Stomach smooth muscle (tissue), 2 donors: ENCODE measurements around the gene ALDOC.

Source experiments
- H3K27ac ChIP-seq: one replicate; pipeline ENCODE4 v1.7.0; 2013; ENCODE audit warnings: mild to moderate bottlenecking, low read length, inconsistent platforms
- H3K27me3 ChIP-seq, 2 donors: one replicate each; pipeline ENCODE4 v1.7.0; 2013; ENCODE audit warnings: low read length in 2 of 2; ENCODE audit not compliant: insufficient read depth in 2 of 2, control insufficient read depth in 1 of 2
- H3K36me3 ChIP-seq, 2 donors: one replicate each; pipeline ENCODE4 v1.7.0; 2013; ENCODE audit warnings: low read length in 2 of 2; ENCODE audit not compliant: control insufficient read depth in 2 of 2, insufficient read depth in 2 of 2
- H3K4me1 ChIP-seq: one replicate; pipeline ENCODE4 v1.7.0; 2013; ENCODE audit warnings: low read length; ENCODE audit not compliant: control insufficient read depth, insufficient read depth
- H3K4me3 ChIP-seq, 2 donors: one replicate each; pipeline ENCODE4 v1.7.0; 2013; ENCODE audit warnings: low read length in 2 of 2
- H3K9ac ChIP-seq, 2 donors: one replicate each; pipeline ENCODE4 v1.7.0; 2013; ENCODE audit warnings: low read length in 2 of 2, mild to moderate bottlenecking in 1 of 2
- H3K9me3 ChIP-seq, 2 donors: one replicate each; pipeline ENCODE4 v1.7.0; 2013; ENCODE audit warnings: low read length in 2 of 2; ENCODE audit not compliant: control insufficient read depth in 2 of 2
- donor health status: healthy.
- donor health status: Pancreatic carcinoma.

ALDOC gene

GRCh38 chr17:28552176-28552999, 24.3 kb downstream of the ALDOC start, which contains the start of gene UNC119:
UNC119 (minus strand) TSS chr17:28552624; CDS start chr17:28552557, 67 bp downstream.
- peak within 1 kb of the TSS; percentile 37 for H3K27ac ChIP-seq
- peak within 1 kb of the TSS; percentile 52 to 64 for H3K9ac ChIP-seq
- peak within 1 kb of the TSS; percentile 74 to 81 for H3K4me3 ChIP-seq
- H3K36me3 ChIP-seq = peaks cover 20 to 36% of the 10 kb centered on the region in 2 donors
- H3K27me3 ChIP-seq = no peaks in the 10 kb centered on the region
- H3K4me1 ChIP-seq = peaks cover 20% of the 10 kb centered on the region
- no peaks in the 10 kb centered on the region for H3K9me3 ChIP-seq

- peaks cover 20 to 36% of the 10 kb centered on the region in 2 donors for H3K36me3 ChIP-seq
- no peaks in the 10 kb centered on the region for H3K9me3 ChIP-seq
- H3K9ac ChIP-seq = peak overlapping the region; percentile 52 to 64
- peaks cover 25% of the 10 kb centered on the region for H3K4me1 ChIP-seq
- H3K27ac ChIP-seq = peak overlapping the region; percentile 37
- H3K27me3 ChIP-seq = no peaks in the 10 kb centered on the region
- H3K4me3 ChIP-seq = peak overlapping the region; percentile 74 to 81
These were observed 25.1 kb downstream of the ALDOC start for GRCh38 chr17:28551421-28552175.

DNA sequence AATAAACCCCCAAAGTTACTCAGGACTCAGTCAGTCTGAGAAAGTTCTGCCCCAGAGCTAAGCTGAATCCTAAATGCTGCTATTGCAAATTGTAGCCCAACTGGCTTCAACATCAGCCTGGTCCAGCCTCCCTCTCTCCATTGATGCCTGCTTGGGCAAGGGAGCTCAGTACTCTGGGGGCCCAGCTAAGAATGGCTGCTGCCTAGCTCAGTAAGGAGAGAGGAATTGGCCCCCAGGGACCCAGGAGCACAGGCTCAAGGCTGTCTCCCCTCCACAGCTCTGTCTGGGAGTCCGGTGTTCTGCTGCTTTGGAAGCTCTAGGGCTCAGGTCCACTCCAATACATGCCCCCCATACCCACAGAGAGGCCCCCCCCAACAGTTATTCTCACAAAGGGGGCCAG, 25.8 kb downstream of the ALDOC start:
- H3K9ac ChIP-seq = no peak overlapping the region

DNA sequence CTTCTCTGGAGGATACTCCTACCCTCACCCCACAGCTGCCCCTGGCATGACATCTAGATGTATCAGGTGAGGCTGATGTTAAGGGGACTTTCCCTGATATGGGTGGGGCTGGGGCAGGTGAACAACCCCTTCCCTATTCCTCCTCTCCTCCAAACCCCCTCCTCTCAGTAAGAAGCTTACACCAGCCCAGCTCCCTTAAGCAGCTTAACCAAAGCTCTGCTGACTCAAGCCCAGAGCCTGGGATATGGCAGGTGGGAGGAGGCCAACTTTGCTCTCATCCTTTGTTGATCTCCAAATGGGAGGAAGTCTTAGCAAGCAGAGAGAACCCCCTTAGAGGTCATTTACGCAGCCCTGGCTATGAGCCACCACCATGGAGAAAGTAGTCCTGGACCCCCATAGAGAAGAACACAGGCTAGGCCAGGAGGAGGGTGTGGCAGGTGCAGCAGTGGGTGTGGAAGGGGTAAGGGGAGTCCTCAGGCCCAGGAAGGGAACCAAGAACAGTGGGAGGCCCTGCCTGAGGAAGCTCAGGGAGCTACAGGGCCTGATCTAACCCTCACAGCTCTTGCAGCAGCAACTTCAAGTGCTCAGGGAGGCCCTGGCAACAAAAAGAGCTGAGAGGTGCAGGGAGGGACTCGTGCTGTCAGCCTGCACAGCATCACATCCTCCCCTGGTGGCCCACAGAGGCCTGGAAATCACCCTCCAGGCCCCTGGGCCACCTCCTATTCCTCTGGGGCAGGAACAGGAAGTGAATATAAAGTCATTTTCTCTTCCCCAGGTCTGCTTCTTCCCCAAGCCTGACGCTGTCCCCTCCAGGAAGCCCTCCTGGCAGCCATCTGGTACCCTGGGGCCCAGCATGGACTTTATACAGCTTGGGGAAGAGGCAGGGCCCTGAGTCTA, 27.2 kb downstream of the ALDOC start:
- H3K4me3 ChIP-seq = no peak overlapping the region
- H3K9me3 ChIP-seq = no peaks in the 10 kb centered on the region
- H3K27me3 ChIP-seq = no peaks in the 10 kb centered on the region
- H3K4me1 ChIP-seq = peaks cover 25% of the 10 kb centered on the region
- H3K36me3 ChIP-seq = peaks cover 13 to 21% of the 10 kb centered on the region in 2 donors
- peak overlapping the region in 1 of 2 donors; percentile 21 for H3K9ac ChIP-seq
- H3K27ac ChIP-seq = no peak overlapping the region

More for the DNA sequence above, 25.8 kb downstream of the ALDOC start:
- Histone ChIP-seq H3K4me1 (peaks cover 25% of the 10 kb centered on the region), H3K27me3 (no peaks in the 10 kb centered on the region), H3K4me3 (no peak overlapping the region), H3K9me3 (no peaks in the 10 kb centered on the region), H3K36me3 (peaks cover 17 to 29% of the 10 kb centered on the region in 2 donors), H3K27ac (no peak overlapping the region)

- H3K4me1 ChIP-seq = peaks cover 25% of the 10 kb centered on the region
- H3K9ac ChIP-seq = no peak overlapping the region
- H3K4me3 ChIP-seq = no peak overlapping the region
- peaks cover 4 to 12% of the 10 kb centered on the region in 2 donors for H3K36me3 ChIP-seq
- H3K27ac ChIP-seq = no peak overlapping the region
- H3K27me3 ChIP-seq = no peaks in the 10 kb centered on the region
- H3K9me3 ChIP-seq = no peaks in the 10 kb centered on the region
These were observed 28.1 kb downstream of the ALDOC start for GRCh38 chr17:28548417-28549130.

- H3K27ac ChIP-seq = no peak overlapping the region
- peaks cover 23% of the 10 kb centered on the region for H3K4me1 ChIP-seq
These were observed 28.9 kb downstream of the ALDOC start for GRCh38 chr17:28547623-28548416.

DNA sequence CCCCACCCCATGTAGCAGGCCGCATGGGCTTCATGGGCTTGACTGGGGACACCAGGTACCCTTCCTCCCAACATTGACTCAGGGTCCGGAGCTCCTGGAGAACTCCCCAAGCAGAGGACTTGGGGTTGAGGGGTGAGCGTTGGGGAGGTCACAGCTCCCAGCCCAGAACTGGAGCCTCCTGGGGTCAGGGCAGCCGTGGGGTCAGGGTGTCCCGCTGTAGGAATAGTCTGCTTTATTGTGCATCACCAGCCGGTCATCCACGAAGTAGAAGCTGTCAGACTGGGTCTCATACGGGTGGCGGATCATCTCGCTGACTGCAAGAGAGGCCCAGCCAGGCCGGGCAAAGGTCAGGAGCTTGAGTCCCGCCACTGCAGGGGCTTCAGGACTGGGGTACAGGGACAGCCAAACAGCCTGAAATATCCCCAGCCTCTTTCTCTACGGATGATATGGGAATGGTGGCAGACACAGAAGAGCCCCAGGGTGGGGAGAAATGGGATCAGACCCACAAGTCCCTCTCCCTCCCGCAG, 29.5 kb downstream of the ALDOC start:
- Histone ChIP-seq H3K4me3 (no peak overlapping the region), H3K9ac (no peak overlapping the region), H3K4me1 (peaks cover 21% of the 10 kb centered on the region), H3K9me3 (no peaks in the 10 kb centered on the region), H3K27me3 (no peaks in the 10 kb centered on the region), H3K27ac (no peak overlapping the region), H3K36me3 (peaks cover 4 to 8% of the 10 kb centered on the region in 2 donors)

More at GRCh38 chr17:28547623-28548416, 28.9 kb downstream of the ALDOC start:
- H3K36me3 ChIP-seq = peaks cover 4 to 8% of the 10 kb centered on the region in 2 donors
- no peaks in the 10 kb centered on the region for H3K27me3 ChIP-seq
- no peaks in the 10 kb centered on the region for H3K9me3 ChIP-seq
- H3K4me3 ChIP-seq = no peak overlapping the region
- no peak overlapping the region for H3K9ac ChIP-seq

DNA sequence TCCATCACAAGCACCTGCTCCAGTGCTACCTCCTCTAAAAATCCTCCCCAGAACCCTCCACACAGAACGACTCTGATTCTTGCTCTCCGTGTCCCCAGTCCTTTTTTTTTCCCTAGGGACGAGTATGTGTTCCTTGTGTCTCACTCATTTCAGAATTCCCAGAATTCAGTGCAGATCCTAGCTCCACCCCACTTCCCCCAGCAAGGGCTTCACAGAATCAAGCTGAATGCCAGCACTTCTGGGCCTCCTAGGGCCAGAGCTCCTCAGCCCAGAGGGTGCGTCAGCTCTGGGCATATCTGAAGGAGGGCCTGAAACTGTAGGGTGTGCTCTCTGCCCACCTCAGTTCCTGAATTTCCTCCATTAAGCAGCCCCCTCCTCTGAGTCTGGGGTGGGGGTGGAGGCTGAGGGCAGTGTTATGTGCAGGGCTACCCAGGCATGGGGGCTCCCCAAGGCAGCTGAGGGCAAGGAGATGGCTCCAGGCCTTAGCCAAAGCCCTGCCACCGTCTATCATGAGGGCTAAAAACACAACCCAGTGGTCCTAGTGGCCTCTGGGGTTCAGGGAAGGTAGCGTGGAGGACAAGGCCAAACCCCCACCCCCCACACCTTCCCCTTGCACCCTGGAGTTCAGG, 30.8 kb downstream of the ALDOC start:
- Histone ChIP-seq H3K9ac (no peak overlapping the region), H3K4me1 (peaks cover 11% of the 10 kb centered on the region), H3K36me3 (peaks cover 4 to 8% of the 10 kb centered on the region in 2 donors), H3K9me3 (no peaks in the 10 kb centered on the region), H3K27me3 (no peaks in the 10 kb centered on the region), H3K4me3 (no peak overlapping the region), H3K27ac (no peak overlapping the region)

DNA sequence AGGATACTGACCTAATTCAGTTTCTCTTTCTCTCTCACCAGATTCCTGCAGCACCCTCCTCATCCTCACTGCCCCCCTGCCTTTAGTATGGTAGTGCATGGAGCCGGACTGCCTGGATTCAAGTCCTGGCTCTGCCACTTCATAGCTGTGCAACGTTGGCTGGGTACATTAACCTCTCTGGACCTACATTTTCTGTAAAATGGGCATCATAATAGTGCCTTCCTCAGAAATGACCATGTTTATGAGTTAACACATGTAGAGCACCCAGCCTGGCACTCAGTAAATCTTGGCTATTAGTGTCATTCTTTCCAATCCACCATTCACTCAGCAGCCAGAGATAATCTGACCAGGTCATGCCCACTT, 31.6 kb downstream of the ALDOC start:
- H3K27me3 ChIP-seq = no peaks in the 10 kb centered on the region
- H3K4me3 ChIP-seq = no peak overlapping the region
- peaks cover 4 to 8% of the 10 kb centered on the region in 2 donors for H3K36me3 ChIP-seq
- peaks cover 8% of the 10 kb centered on the region for H3K4me1 ChIP-seq
- H3K9me3 ChIP-seq = no peaks in the 10 kb centered on the region
- H3K9ac ChIP-seq = no peak overlapping the region
- H3K27ac ChIP-seq = no peak overlapping the region
